Cerebellar cortex (tissue), 1 donor: Measurements from ENCODE around the gene ALKBH4.
"Not testable (repeated sequence)": the region's sequence is repeated elsewhere in the genome, so short reads cannot be mapped to it uniquely, and the experiment has no call there.

Source experiments
- DNase-seq: peaks from one replicate; pipeline ENCODE4 v3.0.0-alpha.2; 2015; ENCODE audit warnings: low spot score

ALKBH4 gene, protein sequence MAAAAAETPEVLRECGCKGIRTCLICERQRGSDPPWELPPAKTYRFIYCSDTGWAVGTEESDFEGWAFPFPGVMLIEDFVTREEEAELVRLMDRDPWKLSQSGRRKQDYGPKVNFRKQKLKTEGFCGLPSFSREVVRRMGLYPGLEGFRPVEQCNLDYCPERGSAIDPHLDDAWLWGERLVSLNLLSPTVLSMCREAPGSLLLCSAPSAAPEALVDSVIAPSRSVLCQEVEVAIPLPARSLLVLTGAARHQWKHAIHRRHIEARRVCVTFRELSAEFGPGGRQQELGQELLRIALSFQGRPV

DNA sequence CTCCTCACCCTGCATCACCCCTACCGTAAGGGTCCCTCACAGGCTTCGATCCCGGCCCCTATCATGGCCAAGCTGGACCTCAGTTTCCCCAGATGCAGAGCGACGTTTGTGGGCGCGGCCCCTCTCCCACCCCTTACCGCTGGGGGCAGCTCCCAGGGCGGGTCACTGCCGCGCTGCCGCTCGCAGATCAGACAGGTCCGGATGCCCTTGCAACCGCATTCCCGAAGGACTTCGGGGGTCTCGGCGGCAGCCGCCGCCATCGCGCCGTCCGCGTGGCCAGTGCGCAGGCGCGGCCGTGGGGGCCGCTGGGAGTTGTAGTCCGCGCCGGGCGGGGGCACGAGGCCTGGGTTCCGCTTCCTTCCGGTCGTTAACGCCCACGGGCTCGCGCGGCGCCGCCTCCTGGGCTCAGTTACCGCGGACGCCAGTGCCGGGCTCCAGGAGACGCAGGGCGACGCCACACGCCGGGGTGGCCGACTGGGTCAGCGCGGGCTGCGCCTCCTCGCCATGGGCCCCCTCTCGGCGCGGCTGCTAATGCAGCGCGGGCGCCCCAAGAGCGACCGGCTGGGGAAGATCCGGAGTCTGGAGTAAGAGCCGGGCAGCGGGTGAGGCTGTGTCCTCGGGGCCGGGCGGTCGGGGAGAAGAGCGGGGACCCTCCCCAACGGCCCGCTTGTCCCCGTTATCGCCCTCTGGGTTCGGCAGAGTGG, at the start of gene ALKBH4, which contains the start of gene LRWD1:
Gene ALKBH4, minus strand, starts transcription at position 287 of the 704 bp plus-strand sequence. Its CDS starts 27 bp downstream, at position 260.
Gene LRWD1, plus strand, starts transcription at position 408 of the 704 bp plus-strand sequence. Its CDS starts 97 bp downstream, at position 505.
- DNase-seq, result peak; percentile 85

GRCh38 chr7:102512642-102513221, 48.1 kb upstream of the ALKBH4 start:
- peak; percentile 58 for DNase-seq

DNA sequence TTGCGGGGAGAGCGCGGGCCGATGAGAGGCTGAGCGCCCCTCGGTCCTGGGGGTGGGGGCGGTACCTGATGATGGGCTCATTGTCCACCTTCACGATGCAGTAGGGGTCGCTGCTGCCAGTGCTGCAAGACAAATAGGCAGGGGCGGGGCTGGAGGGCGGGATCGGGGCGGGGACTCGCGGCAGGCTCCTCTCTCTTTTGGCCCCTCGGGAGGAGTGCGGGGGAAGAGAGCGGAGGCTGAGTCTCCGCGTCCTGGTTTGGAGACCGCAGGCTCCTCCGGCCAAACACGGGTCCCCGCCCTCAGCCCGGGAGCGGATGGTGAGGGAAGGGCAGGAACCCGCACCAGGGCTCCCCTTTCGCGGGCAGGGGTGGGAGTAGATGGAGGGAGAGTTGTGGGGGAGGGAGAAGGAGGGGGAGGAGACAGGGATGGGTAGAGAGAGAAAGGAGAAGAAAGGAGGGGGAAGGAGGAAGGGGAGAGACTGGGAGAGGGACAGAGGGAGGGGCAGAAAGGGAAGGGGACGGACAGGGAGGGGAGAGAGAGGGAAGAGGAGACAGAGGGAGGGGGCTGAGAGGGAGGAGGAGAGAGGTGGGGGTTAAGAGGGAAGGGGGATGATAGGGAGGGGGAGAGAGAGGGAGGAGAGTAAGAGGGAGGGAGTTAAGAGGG, 47.3 kb upstream of the ALKBH4 start:
- DNase-seq, result not testable (repeated sequence)

DNA sequence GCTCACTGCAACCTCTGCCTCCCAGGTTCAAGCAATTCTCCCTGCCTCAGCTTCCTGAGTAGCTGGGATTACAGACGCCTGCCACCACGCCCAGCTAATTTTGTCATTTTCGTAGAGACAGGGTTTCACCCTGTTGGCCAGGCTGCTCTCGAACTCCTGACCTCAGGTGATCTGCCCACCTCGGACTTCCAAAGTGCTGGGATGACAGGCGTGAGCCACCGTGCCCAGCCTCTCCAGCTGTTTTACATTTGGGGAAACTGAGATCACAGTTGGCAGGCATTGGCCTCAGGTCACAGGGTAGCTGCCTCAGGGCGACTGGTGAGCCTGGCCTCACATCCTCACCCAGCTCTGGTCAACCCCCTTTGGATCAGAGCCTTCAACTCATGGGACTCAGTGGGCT, 45.9 kb upstream of the ALKBH4 start:
- DNase-seq, result not testable (repeated sequence)

DNA sequence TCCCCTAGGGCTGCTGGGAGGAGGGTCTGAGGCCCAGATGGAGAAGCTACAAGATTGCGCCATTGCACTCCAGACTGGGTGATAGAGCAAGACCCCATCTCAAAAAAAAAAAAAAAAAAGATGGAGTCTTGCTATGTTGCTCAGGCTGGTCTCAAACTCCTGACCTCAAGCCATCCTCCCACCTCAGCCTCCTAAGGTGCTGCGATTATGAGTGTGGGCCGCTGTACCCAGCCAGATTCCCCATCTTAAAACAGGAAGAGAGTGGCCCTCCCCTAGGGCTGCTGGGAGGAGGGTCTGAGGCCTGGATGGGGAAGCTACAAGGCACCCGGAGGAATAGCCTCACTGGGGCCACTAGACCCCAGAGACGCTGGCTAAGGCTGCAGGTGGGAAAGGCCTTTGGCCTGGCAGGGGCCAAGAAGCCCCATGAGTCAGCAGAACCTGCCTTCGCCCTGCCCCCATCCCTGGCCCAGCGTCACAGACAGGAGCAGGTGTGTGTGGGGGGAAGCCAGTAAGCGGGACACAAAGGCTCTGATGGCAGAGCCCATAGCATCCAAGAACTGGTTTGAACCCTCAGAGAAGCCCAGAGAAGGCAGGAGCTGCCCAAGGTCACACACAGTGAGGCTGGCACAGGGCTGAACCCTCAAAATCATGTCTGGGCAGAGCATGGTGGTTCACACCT, 42.9 kb upstream of the ALKBH4 start:
- DNase-seq, result not testable (repeated sequence)

GRCh38 chr7:102505298-102506185, 40.9 kb upstream of the ALKBH4 start:
- not testable (repeated sequence) for DNase-seq

DNA sequence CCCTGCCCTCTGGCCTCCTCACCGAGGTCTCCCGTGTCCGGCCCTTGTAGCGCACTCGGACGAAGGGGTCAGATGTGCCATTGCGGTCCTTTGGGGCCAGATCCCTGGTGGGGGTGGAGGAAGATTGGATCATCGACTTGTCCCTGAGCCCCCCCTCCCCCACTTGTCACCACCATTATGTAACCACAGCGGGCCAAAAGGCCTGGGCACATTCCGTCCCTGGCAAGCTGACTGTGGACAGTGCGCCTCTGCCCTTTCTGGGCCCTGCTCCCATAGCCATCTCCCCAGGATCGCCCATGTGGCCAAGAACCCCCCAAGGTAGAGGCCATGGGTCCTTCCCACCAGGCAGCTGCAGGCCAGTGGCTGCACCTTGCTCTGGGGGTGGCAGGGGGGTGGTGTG, 38.5 kb upstream of the ALKBH4 start:
- DNase-seq, result not testable (repeated sequence)

- DNase-seq, result not testable (repeated sequence)
Observed at GRCh38 chr7:102498321-102498720, 33.7 kb upstream of the ALKBH4 start.

- not testable (repeated sequence) for DNase-seq
Observed at GRCh38 chr7:102497308-102497707, 32.6 kb upstream of the ALKBH4 start.

DNA sequence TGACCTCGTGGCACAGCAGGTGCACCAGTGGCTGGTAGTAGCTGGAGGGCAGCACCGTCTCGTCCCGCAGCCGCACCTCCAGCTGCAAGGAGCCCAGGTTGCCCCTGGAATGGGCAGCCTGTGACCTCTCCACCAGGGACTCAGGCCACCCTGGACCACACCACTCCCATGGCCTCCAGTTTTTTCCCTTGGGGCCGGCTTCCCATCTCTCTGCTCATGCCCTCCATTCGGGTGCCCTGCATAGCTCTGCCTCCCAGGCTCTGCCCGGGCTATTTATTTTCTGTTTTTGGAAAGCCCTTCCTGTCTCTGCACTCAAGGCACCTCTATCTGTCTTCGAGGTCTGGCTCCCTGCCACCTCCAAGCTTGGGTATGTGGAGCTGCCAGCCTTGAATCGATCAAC, 32.2 kb upstream of the ALKBH4 start:
- not testable (repeated sequence) for DNase-seq

- DNase-seq, result not testable (repeated sequence)
Observed at GRCh38 chr7:102494473-102495149, 29.9 kb upstream of the ALKBH4 start.

- DNase-seq, result not testable (repeated sequence)
Observed at GRCh38 chr7:102494026-102494425, 29.4 kb upstream of the ALKBH4 start.

DNA sequence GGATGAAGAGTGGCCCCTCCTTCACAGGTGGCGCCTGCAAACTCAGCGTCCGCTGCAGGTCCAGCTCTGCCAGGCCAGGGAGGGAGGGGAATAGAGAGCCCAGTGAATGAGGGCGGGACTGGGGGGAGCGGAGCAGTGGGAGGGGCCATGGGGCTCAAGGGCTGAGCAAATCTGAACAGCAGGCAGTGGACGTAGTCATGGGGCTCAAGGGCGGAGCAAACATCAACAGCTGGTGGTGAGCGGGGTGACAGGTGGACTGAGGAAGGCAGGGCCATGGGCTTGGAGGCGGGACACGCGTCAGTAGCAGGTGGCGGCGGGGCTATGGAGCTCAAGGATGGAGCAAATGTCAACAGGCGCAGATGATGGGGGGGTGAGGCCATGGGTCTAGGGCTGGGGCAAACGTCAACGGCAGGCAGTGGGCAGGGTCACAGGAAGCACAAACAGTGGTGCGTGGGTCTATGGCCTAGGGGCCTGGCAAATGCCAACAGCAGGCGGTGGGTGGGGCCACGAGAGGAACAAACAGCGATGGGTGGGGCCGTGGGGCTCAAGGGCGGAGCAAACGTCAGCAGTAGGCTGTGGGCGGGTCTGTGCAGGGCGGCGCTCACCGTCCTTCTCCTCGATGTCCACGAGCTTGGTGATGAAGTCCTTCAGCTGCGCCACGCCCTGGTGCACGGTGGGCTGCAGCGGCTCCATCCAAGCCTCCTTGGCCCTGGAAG, 28.7 kb upstream of the ALKBH4 start:
- DNase-seq, result not testable (repeated sequence)

GRCh38 chr7:102490529-102491075, 25.9 kb upstream of the ALKBH4 start:
- not testable (repeated sequence) for DNase-seq

GRCh38 chr7:102484317-102484716, 19.7 kb upstream of the ALKBH4 start:
- not testable (repeated sequence) for DNase-seq

GRCh38 chr7:102481962-102482361, 17.3 kb upstream of the ALKBH4 start:
- DNase-seq, result not testable (repeated sequence)

DNA sequence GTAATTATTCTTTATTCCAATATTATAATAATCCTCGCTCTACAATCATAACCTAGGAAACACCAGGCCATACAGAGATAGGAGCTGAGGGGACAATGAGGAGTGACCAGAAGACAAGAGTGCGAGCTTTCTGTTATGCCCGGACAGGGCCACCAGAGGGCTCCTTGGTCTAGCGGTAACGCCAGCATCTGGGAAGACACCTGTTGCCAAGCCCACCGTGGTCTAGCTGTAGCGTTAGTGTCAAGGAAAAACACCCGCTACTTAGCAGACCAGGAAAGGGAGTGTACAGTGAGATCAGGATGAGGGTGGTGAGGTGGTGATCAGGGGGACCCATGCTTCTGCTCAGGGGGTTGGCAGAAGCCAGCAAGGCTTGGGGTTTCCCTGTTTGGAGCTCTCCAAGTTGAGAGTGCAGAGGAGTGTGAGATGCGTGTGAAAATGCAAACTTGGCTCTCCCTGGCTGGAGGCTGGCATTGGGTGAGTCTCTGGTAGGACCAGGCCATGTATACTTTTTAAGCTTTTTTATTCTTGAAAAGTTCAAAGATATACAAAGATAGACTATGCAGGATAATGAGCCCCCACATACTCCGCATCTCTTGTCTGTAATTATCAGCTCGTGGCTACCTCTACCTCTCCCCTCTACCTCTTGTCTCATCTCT, 15.4 kb upstream of the ALKBH4 start:
- not testable (repeated sequence) for DNase-seq

DNA sequence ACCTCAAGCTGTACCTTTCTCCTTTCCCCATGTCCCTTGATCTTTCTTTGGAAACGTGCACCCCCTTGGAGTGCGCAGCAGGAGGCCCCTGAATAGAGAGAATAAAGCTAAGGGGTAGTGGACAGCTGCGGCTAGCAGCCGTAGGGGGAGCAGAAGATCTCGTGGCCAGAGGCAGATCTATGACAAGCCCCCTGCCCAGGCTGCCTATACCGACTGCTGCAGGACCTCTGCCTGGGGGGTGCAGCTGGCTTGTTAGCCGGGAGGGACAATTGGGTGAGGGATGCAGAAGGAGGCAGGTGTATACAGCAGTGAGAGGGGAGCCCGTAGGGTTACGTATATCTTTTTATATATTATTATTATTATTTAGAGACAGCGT, 14.5 kb upstream of the ALKBH4 start:
- DNase-seq, result not testable (repeated sequence)
